H1 (cell line): ENCODE data around the gene SLC38A8. TPM values are rescaled to one million over a fixed set of nuclear protein-coding genes. Genes with fewer than 3 reads are reported as not detected.

Experiments used
- CTCF ChIA-PET: fragments of 300-600 bp; sonication (Branson Sonifier 250); formaldehyde crosslinking; loops from one replicate; lab custom pipeline; 2021; ENCODE audit not compliant: partially characterized antibody; lab: Charles Lee
- POLR2A ChIA-PET: fragments of 300-600 bp; sonication (Branson Sonifier 250); formaldehyde crosslinking; loops from one replicate; lab custom pipeline; 2021; ENCODE audit warnings: inconsistent platforms; ENCODE audit not compliant: partially characterized antibody; lab: Charles Lee
- DNase-seq, 2 experiments: peaks; one replicate each; pipeline versions ENCODE4 v3.0.0 to v3.0.0-alpha.2; 2010 to 2022; ENCODE audit warnings: low spot score in 2 of 2, low read depth in 1 of 2, mixed read lengths in 1 of 2
- FAIRE-seq: peaks from 2 replicates; lab custom pipeline; 2011; peaks lifted over from hg19 to GRCh38; lab: Jason Lieb, UNC
- H2AFZ ChIP-seq: 2 replicates; pipeline ENCODE4 v1.8.1; 2012; ENCODE audit warnings: low read length, inconsistent platforms
- H2AK5ac ChIP-seq: 2 replicates; pipeline ENCODE4 v1.6.1; 2013; ENCODE audit warnings: low read depth, low read length
- H2BK120ac ChIP-seq: replicated peaks from 2 replicates; pipeline ENCODE3; 2013; ENCODE audit warnings: low read depth, low read length, inconsistent platforms
- H2BK12ac ChIP-seq: 2 replicates; pipeline ENCODE4 v1.6.1; 2013; ENCODE audit warnings: low read depth, low read length
- H2BK15ac ChIP-seq: 2 replicates; pipeline ENCODE4 v1.6.1; 2013; ENCODE audit warnings: low read length
- H2BK20ac ChIP-seq: 2 replicates; pipeline ENCODE4 v1.6.1; 2013; ENCODE audit warnings: low read length
- H2BK5ac ChIP-seq: 2 replicates; pipeline ENCODE4 v1.6.1; 2013; ENCODE audit warnings: low read depth, low read length
- H3K14ac ChIP-seq: 2 replicates; pipeline ENCODE4 v1.6.1; 2013; ENCODE audit warnings: inconsistent platforms; ENCODE audit not compliant: insufficient read length
- H3K18ac ChIP-seq: 2 replicates; pipeline ENCODE4 v1.6.1; 2013; ENCODE audit warnings: low read length; ENCODE audit errors: extremely low read depth
- H3K23ac ChIP-seq: 2 replicates; pipeline ENCODE4 v1.6.1; 2013; ENCODE audit warnings: inconsistent platforms; ENCODE audit not compliant: insufficient read length
- H3K23me2 ChIP-seq: 2 replicates; pipeline ENCODE4 v1.6.1; 2013; ENCODE audit warnings: low read depth, low read length
- H3K27ac ChIP-seq: 2 replicates; pipeline ENCODE4 v1.6.1; 2011; ENCODE audit warnings: low read depth, low read length, inconsistent platforms
- H3K27me3 ChIP-seq, 4 experiments: replicated peaks in 1 of 4; 1 replicate in 1 of 4; 2 replicates in 3 of 4; pipeline versions ENCODE4 v1.6.1 to v1.8.1; 2011 to 2013; ENCODE audit warnings: low read length in 3 of 4, mild to moderate bottlenecking in 3 of 4, inconsistent platforms in 2 of 4, mixed read lengths in 2 of 4, moderate library complexity in 1 of 4; ENCODE audit not compliant: control insufficient read depth in 3 of 4, insufficient read depth in 3 of 4; ENCODE audit errors: extremely low read depth in 1 of 4
- H3K36me3 ChIP-seq, 4 experiments: 2 replicates each; pipeline versions ENCODE4 v1.6.1 to v1.8.1; 2011 to 2013; ENCODE audit warnings: mild to moderate bottlenecking in 4 of 4, low read length in 3 of 4, moderate library complexity in 2 of 4, control low read depth in 1 of 4, inconsistent platforms in 1 of 4; ENCODE audit not compliant: insufficient read depth in 4 of 4, control insufficient read depth in 2 of 4
- H3K4ac ChIP-seq: replicated peaks from 2 replicates; pipeline ENCODE3; 2013; ENCODE audit warnings: low read length, low read depth, mixed read lengths, inconsistent platforms; ENCODE audit not compliant: insufficient read length
- H3K4me1 ChIP-seq, 4 experiments: replicated peaks in 1 of 4; 1 replicate in 1 of 4; 2 replicates in 3 of 4; pipeline versions ENCODE4 v1.6.1 to v1.8.1; 2011 to 2013; ENCODE audit warnings: low read length in 3 of 4, inconsistent platforms in 2 of 4, mixed read lengths in 1 of 4; ENCODE audit not compliant: insufficient read depth in 4 of 4, control insufficient read depth in 3 of 4
- H3K4me2 ChIP-seq, 2 experiments: 2 replicates each; pipeline versions ENCODE4 v1.6.1 to v1.8.1; 2011 to 2013; ENCODE audit warnings: low read depth in 2 of 2, low read length in 2 of 2, control low read depth in 1 of 2, inconsistent platforms in 1 of 2, mild to moderate bottlenecking in 1 of 2; ENCODE audit not compliant: insufficient read depth in 1 of 2
- H3K4me3 ChIP-seq, 4 experiments: fragments of 200-600, 300-600 bp in 1 of 4; sonication (generic), shearing (Covaris generic), sonication (Bioruptor Twin) in 1 of 4; 2 replicates each; pipeline versions ENCODE4 v1.5.1 to v1.8.1; 2011 to 2016; ENCODE audit warnings: low read length in 4 of 4, low read depth in 3 of 4, control low read depth in 2 of 4, inconsistent platforms in 2 of 4, mild to moderate bottlenecking in 2 of 4, mixed read lengths in 1 of 4, moderate library complexity in 1 of 4; ENCODE audit not compliant: insufficient read depth in 2 of 4; ENCODE audit errors: extremely low read depth in 1 of 4
- H3K56ac ChIP-seq: replicated peaks from 2 replicates; pipeline ENCODE3; 2013; ENCODE audit warnings: low read depth, mild to moderate bottlenecking, mixed read lengths, low read length, inconsistent platforms; ENCODE audit not compliant: insufficient read length
- H3K79me1 ChIP-seq: 2 replicates; pipeline ENCODE4 v1.6.1; 2013; ENCODE audit warnings: low read depth, low read length, control low read depth
- H3K79me2 ChIP-seq, 2 experiments: 2 replicates each; pipeline versions ENCODE4 v1.6.1 to v1.8.1; 2012 to 2013; ENCODE audit warnings: low read length in 2 of 2, mild to moderate bottlenecking in 2 of 2, inconsistent platforms in 1 of 2; ENCODE audit not compliant: insufficient read depth in 2 of 2, control insufficient read depth in 1 of 2
- H3K9ac ChIP-seq, 4 experiments: replicated peaks in 1 of 4; 1 replicate in 1 of 4; 2 replicates in 3 of 4; pipeline versions ENCODE4 v1.6.1 to v1.8.1; 2011 to 2013; ENCODE audit warnings: low read depth in 3 of 4, low read length in 3 of 4, control low read depth in 2 of 4, mild to moderate bottlenecking in 2 of 4, moderate library complexity in 2 of 4, inconsistent platforms in 1 of 4; ENCODE audit errors: extremely low read depth in 1 of 4
- H3K9me3 ChIP-seq, 2 experiments: 2 replicates each; pipeline versions ENCODE4 v1.6.1 to v1.8.1; 2012 to 2013; ENCODE audit warnings: mild to moderate bottlenecking in 2 of 2, moderate library complexity in 2 of 2, control low read depth in 1 of 2, inconsistent platforms in 1 of 2, low read depth in 1 of 2, low read length in 1 of 2, mixed read lengths in 1 of 2; ENCODE audit not compliant: insufficient read depth in 2 of 2
- H4K20me1 ChIP-seq, 2 experiments: replicated peaks in 1 of 2; 2 replicates each; pipeline versions ENCODE3 to v1.8.1; 2011 to 2013; ENCODE audit warnings: inconsistent platforms in 2 of 2, low read length in 2 of 2, mild to moderate bottlenecking in 1 of 2; ENCODE audit not compliant: insufficient read depth in 2 of 2, control insufficient read depth in 1 of 2
- H4K5ac ChIP-seq: 2 replicates; pipeline ENCODE4 v1.6.1; 2013; ENCODE audit warnings: low read length, low read depth, mixed read lengths, inconsistent platforms; ENCODE audit not compliant: insufficient read length
- H4K8ac ChIP-seq: 2 replicates; pipeline ENCODE4 v1.8.0; 2013; ENCODE audit warnings: mild to moderate bottlenecking, moderate library complexity, low read length, inconsistent platforms; ENCODE audit not compliant: insufficient read depth; ENCODE audit errors: extremely low read depth
- H4K91ac ChIP-seq: replicated peaks from 2 replicates; pipeline ENCODE3; 2013; ENCODE audit warnings: low read length, mixed read lengths, inconsistent platforms; ENCODE audit not compliant: insufficient read length
- EGR1 ChIP-seq: IDR thresholded peaks from 2 replicates; pipeline ENCODE4 v1.6.1; 2011; ENCODE audit warnings: low read depth, low read length, borderline replicate concordance
- EP300 ChIP-seq, 2 experiments: IDR thresholded peaks; 1 replicate in 1 of 2; 2 replicates in 1 of 2; pipeline ENCODE4 v1.6.1; 2011 to 2012; ENCODE audit warnings: low read depth in 2 of 2, low read length in 2 of 2, mild to moderate bottlenecking in 2 of 2, borderline replicate concordance in 1 of 2, inconsistent platforms in 1 of 2, moderate library complexity in 1 of 2
- SP1 ChIP-seq: IDR thresholded peaks from 2 replicates; pipeline ENCODE4 v1.6.1; 2011; ENCODE audit warnings: low read depth, low read length
- WGBS, 2 experiments: shearing (Covaris generic) in 1 of 2; methylation state at CpG; one replicate each; pipeline versions ENCODE4 v1.1.6 to v1.1.7; 2013 to 2015; ENCODE audit warnings: low lambda C conversion rate in 2 of 2, mixed read lengths in 2 of 2, inconsistent platforms in 1 of 2, low coverage in 1 of 2, missing lambda C conversion rate in 1 of 2; ENCODE audit not compliant: insufficient replicate concordance in 2 of 2, insufficient coverage in 1 of 2, insufficient read length in 1 of 2; ENCODE audit errors: extremely low coverage in 1 of 2, missing lambda C conversion rate in 1 of 2; 5-methylcytosine and 5-hydroxymethylcytosine counted together
- polyA plus RNA-seq, 7 experiments: library from polyadenylated mRNA; depleted of rRNA in 3 of 7; stranded (reverse) in 5 of 7; unstranded in 2 of 7; fragments of >200 nt in 5 of 7; fragments of 200-250 nt in 2 of 7; gene quantifications; 1 replicate in 5 of 7; 2 replicates in 1 of 7; 4 replicates in 1 of 7; pipeline versions ENCODE4 v1.2.1 to v1.2.3, GENCODE V29; 2011 to 2013; ENCODE audit warnings: missing spikeins in 2 of 7, mixed read lengths in 2 of 7
- total RNA-seq: library from RNA; stranded (reverse); fragmentation: NEBNext Ultra II Directional; extraction: Animal tissue kit (Norgen Biotek cat#: 25700); gene quantifications from 2 replicates; pipeline ENCODE4 v1.2.1, GENCODE V29; 2021

SLC38A8 gene
- total and polyA plus RNA-seq, 2 of the 8 experiments (the other 6 are each of a cell fraction or from before 2014, with no cell fraction given) = 0.08 TPM; not detected in 1

DNA sequence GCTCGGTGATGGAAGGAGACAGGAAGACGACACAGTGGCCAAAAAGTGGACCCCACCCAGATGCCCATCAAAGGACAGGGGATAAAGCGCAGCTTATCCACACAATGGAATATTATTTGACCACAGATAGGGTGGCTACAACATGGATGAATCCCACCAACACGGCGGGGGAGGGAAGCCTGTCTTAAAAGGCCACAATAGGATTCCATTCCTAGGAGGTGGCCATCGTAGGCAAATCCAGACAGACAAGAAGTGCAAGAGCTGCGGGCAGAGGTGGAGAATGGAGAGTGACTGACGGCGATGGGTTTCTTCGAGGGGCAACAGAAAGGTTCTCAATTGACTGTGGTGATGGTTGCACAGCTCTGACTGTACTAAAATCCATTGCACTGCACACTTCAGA lies 16.0 kb downstream of the SLC38A8 start:
- Histone ChIP-seq H2BK20ac (no peak overlapping the region), H3K36me3 (no peaks in the 10 kb centered on the region), H3K27me3 (no peaks in the 10 kb centered on the region), H3K9me3 (peaks cover 4 to 7% of the 10 kb centered on the region in 2 experiments; a peak in 2 of 4 replicates), H4K91ac (no peak overlapping the region), H4K5ac (no peak overlapping the region), H3K14ac (no peak overlapping the region), H3K23ac (no peak overlapping the region), H3K79me2 (no peaks in the 10 kb centered on the region), H4K8ac (no peak overlapping the region), H3K18ac (no peak overlapping the region), H3K79me1 (no peaks in the 10 kb centered on the region), H3K4ac (no peak overlapping the region), H3K56ac (no peak overlapping the region), H2BK15ac (no peak overlapping the region), H2BK120ac (no peak overlapping the region), H3K27ac (no peak overlapping the region), H4K20me1 (no peaks in the 10 kb centered on the region), H3K9ac (no peak overlapping the region), H3K23me2 (no peaks in the 10 kb centered on the region), H2AK5ac (no peak overlapping the region), H3K4me1 (peaks cover 0 to 4% (median 0%) of the 10 kb centered on the region in 4 experiments; a peak in 2 of 7 replicates), H2BK5ac (no peak overlapping the region), H2BK12ac (no peak overlapping the region), H2AFZ (no peak overlapping the region), H3K4me2 (no peak overlapping the region), H3K4me3 (no peak overlapping the region)
- no peak for DNase-seq
- CTCF ChIA-PET = interaction anchor here (0.7 to 5.1 kb wide), 6 partner anchors 12 to 69 kb away, joined by 3 to 31 read pairs (median 5); partner anchors contain the start of gene SLC38A8
- no peak for FAIRE-seq
- TF ChIP-seq EGR1 (no peak), EP300 (IDR thresholded peaks at IDR 0.05; ENCODE audit: borderline replicate concordance in 1 of 2, low read depth in 2 of 2, low read length in 2 of 2) (no peak), SP1 (0 out of 2 replicates have a peak, but pooled peaks have one; percentile 28)
- 88% methylated on average over 10 of the region's 10 CpGs; no CpG with 5 or more reads in 1 of the 2 experiments for WGBS, 2 experiments
- POLR2A ChIA-PET = no interaction called here
